ENCODE measurements around the gene TUSC1. TPM values are rescaled to one million over a fixed set of nuclear protein-coding genes. Genes with fewer than 3 reads are reported as not detected.

Gene TUSC1
- 3.6 to 7.4 TPM (median 6.7 TPM) in 5 replicates for total RNA-seq (2022; extraction: Qiagen RNA extraction)

GRCh38 chr9:25678147-25678666 is at the start of gene TUSC1:
Gene TUSC1 (minus strand): TSS chr9:25678444. CDS start chr9:25678312, 132 bp downstream.

